Activated CD8-positive, alpha-beta memory T cell treated with anti-CD3 and anti-CD28 coated beads, Interleukin-2, amount 50 U/mL, for 1 hour (primary cell): ENCODE data around the gene TRIM2.

Source experiments
- DNase-seq: peaks from one replicate; pipeline ENCODE4 v3.0.0-alpha.2; 2020; ENCODE audit errors: extremely low read depth

TRIM2 gene

DNA sequence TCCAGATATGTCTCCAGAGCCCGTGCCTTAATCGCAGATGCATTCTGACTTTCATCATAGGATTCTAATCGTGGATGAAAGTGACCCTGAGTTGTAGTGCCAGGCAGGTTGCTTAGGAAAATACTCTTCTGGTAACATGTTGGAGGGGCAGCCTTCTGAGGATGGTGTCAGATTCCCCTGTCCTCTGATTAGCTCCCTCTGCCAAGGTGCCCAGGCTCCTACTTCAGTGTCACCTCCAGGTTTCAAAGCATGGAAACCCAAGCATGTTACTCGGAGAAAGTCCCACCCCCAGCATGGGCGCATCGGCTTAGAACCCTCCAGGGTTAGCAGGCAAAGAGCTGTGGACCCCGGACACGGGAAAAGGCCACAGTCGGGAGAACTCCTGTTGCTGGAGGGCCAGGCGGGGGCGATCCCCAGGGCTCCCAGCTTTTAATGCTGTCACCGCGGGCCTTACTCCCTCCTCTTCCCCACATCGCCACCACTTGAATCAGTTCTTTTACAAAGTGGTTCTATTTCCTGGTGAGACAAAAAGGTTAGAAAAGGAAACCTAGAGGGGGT lies 44.5 kb downstream of the TRIM2 start:
- no peak for DNase-seq

- DNase-seq = peak; percentile 42
Observed at GRCh38 chr4:153249199-153250041, 45.2 kb downstream of the TRIM2 start.

- no peak for DNase-seq
Observed at GRCh38 chr4:153252122-153252521, 47.9 kb downstream of the TRIM2 start.

DNA sequence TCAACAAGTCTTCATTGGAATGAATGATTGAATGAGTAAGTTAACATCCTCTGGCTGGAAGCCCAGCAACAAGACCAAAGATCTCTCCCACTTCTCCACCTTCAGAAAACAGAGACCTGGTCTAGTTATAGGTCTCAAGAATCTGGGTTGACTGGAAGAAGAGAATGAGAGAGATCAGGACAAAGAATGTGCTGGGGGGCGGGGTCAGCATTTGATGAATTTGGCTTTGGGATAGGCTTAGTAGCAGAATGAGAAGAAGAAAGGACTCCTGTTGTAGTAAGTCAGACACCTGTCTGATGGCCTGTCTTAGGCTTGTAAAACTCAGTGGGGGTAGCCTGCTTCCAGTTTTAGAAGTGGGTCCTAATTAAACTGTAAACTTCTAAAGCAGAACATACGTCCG lies 51.0 kb downstream of the TRIM2 start:
- DNase-seq = no peak

- DNase-seq = no peak
Observed at GRCh38 chr4:153257151-153257620, 52.9 kb downstream of the TRIM2 start.

DNA sequence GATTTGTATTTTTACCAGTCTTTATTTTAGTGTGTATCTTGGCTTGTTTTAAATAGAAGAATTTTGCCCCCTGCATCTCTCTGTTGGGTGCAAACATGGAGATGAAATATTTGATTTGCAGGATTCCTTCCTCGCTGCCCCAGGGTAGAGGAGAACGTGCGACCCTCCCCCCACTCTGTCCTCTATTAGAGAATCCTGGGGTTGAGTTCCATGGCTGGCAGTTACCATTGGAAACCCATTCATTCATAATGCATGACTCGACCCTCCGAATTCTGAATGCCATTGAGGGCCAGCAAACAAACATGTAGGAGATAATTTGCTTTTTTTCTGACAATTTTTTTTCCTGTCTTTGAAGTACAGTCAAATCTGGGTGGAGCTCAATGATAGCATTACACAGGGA lies 53.7 kb downstream of the TRIM2 start:
- DNase-seq = no peak

- no peak for DNase-seq
Observed at GRCh38 chr4:153258750-153259149, 54.5 kb downstream of the TRIM2 start.

DNA sequence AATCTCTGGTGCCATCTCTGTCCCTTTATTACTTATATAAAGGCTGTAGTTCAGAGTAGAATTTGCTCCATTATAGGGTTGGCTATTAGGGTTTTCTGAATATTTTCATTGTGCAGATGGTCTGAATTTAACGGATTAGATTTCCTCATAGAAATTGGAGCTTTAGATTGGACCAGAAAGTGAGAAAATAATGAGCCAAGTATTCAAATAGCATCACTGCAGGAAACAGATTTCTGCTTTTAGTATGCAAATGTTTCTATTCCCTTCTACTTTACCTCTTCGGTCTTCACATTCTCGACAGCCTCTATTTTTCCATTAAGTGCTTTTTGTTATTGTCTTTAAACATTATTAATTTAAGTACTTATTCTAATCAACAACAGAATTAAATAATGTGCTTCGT lies 55.4 kb downstream of the TRIM2 start:
- DNase-seq = no peak

- DNase-seq = no peak
Observed at GRCh38 chr4:153260132-153260531, 55.9 kb downstream of the TRIM2 start.

DNA sequence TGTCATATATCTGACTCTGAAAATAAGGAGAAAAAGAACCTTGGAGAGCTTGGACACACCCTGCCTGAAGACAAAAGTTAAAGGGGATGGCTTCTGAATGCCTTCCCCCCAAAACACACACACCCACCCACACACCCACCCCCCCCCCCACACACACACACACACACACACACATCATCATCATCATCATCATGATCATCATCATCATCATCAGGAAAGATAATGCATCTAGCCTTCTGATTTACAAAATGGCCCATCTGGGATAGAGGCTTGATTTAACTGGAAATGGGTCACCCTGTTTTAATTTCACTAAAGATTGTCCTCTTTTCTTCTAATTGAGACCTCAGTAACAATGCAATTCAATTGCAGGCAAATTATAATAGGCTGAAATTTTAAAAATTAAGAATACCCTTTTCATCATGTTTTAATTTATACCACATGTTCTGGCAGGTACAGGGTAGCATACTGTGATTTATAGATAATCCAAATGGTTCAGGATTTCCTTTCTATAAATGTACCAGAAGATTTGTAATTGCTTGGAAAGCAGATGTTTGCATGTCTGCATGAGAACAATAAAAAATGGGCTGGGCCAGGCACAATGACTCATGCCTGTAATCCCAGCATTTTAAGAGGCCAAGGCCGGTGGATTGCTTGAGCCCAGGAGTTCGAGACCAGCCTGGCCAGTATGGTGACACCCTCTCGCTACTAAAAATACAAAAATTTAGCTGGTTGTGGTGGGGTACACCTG lies 56.5 kb downstream of the TRIM2 start:
- DNase-seq = no peak

DNA sequence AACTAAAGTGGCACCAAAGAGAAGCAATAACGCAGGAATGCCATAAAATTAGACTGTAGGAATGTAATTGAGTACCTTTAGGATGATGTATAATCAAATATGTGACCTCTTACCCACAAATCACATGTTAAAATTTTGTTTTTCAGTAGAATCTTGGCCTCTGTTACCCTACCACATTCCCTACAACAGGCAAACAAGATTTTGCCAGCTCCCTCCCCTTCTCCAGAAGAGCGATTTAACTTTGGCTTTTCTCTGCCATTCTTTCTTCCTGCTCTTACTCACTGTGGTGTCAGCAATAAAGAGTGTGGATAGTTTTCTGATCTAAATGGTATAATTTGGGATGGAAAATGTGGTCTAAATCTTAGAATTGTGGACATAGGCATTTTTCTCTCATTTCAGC lies 57.2 kb downstream of the TRIM2 start:
- no peak for DNase-seq

GRCh38 chr4:153261914-153262313 lies 57.7 kb downstream of the TRIM2 start:
- DNase-seq = no peak

DNA sequence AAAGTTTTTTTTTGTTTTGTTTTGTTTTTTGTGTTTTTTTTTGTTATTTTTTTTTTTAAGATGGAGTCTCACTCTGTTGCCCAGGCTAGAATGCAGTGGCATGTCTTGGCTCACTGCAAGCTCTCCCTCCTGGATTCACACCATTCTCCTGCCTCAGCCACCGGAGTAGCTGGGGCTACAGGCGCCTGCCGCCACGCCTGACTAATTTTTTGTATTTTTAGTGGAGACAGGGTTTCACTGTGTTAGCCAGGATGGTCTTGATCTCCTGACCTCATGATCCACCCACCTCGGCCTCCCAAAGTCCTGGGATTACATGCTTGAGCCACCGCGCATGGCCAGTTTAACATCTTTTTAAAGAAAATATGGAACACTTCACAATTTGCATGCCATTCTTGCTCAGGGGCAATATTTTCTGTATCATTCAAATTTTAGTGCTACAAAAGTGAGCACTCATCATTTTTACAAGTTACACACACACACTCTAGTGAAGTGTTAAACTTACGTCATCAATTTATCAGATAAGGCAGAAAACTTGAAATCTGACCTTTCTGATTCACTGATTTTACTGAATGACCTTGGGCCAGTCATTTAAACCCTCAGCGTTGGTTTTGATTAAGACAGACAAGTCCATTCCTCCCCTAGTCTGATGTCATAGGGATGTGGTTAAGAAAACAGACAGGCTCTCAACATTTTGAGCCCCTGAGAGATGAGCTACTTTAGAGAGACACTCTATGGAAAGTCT lies 61.2 kb downstream of the TRIM2 start:
- no peak for DNase-seq

- DNase-seq = no peak
Observed at GRCh38 chr4:153266988-153267387, 62.7 kb downstream of the TRIM2 start.

- DNase-seq = no peak
Observed at GRCh38 chr4:153267890-153268289, 63.6 kb downstream of the TRIM2 start.

DNA sequence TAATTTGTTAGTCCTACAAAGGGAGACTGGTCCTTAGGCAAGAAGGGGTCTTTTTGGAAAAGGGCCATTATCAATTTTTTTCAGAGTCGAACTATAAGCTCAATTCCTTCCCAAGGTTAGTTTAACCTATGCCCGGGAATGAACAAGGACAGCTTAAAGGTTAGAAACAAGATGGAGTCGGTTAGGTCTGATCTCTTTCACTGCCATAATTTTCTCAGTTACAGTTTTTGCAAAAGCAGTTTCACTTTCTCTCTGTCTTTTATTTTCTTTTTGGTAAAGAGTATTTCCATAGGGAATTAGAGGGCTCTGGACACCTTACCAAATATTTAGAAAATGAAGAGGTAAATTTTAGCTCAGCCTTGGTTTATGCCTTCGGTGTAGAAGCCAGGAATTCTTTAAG lies 64.1 kb downstream of the TRIM2 start:
- no peak for DNase-seq

DNA sequence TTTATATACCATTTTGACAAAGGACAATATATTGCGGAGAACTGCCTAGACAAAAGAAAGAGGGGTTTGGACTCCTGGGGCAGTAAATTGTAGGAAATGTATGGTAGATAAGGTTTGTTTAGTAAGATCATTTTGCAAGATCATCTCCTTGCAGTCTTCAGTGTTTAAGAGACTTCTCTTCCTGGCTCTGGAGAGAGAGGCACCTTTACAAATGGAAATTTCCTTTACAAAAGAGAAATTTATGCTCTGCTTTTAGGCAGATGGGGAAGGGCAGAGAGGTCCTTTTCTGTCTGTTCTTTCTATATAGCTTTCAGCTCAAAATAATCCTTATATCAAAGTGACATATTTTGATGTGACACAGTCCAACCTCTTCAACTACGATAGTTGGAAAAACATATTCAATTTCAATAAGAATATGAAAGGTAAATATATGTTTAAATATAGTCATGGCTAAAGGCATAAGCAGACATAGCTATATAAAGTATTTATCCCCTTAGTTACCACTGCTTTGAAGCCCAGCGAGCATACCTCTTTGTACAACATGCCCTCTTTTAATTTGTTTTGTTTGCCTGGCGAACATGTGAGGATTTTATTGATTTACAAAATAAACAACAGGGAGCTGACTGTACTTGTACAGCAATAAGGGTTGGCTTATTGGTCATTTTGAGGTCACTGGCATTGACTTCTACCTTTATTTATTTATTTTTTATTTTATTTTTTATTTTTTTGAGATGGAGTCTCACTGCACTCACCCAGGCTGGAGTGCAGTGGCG lies 65.2 kb downstream of the TRIM2 start:
- no peak for DNase-seq

GRCh38 chr4:153270361-153270760 lies 66.1 kb downstream of the TRIM2 start:
- no peak for DNase-seq

- no peak for DNase-seq
Observed at GRCh38 chr4:153271820-153272219, 67.6 kb downstream of the TRIM2 start.

DNA sequence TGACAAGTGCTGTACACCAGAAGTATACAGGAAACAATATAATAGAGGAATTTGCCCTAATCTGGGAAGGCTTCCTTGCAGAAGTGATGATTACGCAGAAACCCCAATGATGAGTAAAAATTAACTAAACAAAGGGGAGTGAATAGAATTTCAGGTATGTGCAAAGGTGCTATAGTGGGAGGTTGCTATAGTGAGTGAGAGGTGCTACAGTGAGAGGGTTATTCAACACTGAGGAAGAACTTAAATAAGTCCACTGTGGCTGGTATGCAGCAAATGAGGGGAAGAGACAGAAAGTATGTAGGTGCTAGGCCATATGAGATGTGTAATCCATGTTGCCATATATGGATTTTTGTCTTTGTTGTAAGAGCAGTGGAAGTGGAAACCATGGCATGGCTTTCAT lies 69.5 kb downstream of the TRIM2 start:
- no peak for DNase-seq

- DNase-seq = no peak
Observed at GRCh38 chr4:153274967-153275366, 70.7 kb downstream of the TRIM2 start.
